Neural progenitor cell (in vitro differentiated cells): Measurements from ENCODE around the gene FAT1.

Experiments
- CTCF ChIP-seq: fragments of 200-600 bp; sonication (generic); IDR thresholded peaks from 2 replicates; pipeline ENCODE4 v1.5.1; 2017; ENCODE audit warnings: antibody characterized with exemption, mild to moderate bottlenecking
- EZH2 ChIP-seq: fragments of 200-600 bp; sonication (generic); IDR thresholded peaks from 2 replicates; pipeline ENCODE4 v1.6.1; 2017; ENCODE audit warnings: antibody characterized with exemption, mild to moderate bottlenecking, moderate library complexity

- TF ChIP-seq CTCF: no peak
- TF ChIP-seq EZH2: no peak
Measured at GRCh38 chr4:186642530-186642929, 81.1 kb downstream of the FAT1 start.
